Ramos (cell line): ENCODE results near the gene DPP10.

Experiments used
- in situ Hi-C: fragments of 300-500 bp; cut with MboI; formaldehyde crosslinking; loops from one replicate; pipeline ENCODE4 v1.14.3; 2022; ENCODE audit warnings: low sequenced_read_pairs; ENCODE audit not compliant: unreplicated experiment

The DPP10 gene

DNA sequence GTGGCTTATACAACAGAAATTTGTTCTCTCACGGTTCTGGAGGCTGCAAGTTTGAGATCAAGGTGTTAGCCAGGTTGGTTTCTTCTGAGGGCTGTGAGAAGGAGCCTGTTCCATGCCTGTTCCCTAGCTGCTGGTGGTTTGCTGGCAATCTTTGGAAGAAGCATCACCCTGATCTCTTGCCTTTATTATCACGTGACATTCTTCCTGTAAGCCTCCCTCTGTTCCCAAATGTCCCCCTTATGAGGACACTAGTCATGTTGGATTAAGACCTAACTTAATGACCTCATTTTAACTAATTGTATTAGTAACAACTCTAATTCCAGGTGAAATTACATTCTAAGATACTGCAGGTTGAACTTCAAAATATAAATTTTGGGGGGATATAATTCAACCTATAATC, 135.2 kb downstream of the DPP10 start:
- in situ Hi-C loops, result no loop called here

DNA sequence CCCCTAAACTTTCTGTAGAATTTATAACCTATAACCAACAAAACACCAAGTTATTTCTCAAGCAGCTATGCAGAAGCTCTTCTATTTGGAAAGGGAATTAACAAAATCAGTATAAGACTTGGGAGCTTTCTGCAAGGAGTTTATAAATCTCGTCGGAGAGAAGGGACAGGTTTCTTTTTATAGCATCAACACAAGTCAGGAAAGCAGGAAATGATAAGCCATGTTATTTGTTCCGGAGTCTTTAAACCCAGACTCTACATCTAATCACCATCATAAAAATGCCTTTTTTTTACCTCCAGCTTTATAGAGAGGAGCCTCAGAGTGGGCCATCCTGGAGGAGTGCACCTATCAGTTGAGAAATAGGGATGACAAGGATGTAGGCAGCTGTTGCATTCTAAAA, 137.1 kb downstream of the DPP10 start:
- in situ Hi-C loops, result no loop called here

GRCh38 chr2:114580691-114581090, 138.2 kb downstream of the DPP10 start:
- in situ Hi-C loops, result no loop called here

GRCh38 chr2:114598329-114598728, 155.9 kb downstream of the DPP10 start:
- in situ Hi-C loops, result no loop called here

- in situ Hi-C loops, result no loop called here
These were observed 166.8 kb downstream of the DPP10 start for GRCh38 chr2:114609203-114609602.

DNA sequence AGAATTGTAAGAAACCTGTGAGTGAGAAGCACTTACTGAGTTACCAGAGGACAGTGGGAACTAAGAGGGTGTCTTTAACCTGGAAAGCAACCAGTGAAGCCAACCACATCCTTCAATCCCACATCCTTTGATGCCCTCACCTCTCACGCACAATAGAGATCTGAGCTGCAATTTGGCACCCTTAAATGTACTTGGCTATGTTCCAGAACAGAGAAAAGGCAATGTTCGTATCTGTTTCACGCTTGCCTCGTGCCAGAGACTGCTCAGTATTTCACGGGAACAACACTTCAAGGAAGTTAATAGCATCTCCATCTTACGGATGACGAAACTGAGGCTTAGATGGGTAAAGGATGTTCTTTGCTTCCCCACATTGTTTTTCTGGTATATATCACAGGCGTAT, 167.4 kb downstream of the DPP10 start:
- in situ Hi-C loops, result no loop called here

- in situ Hi-C loops, result no loop called here
These were observed 168.2 kb downstream of the DPP10 start for GRCh38 chr2:114610677-114611076.

- in situ Hi-C loops, result no loop called here
These were observed 172.2 kb downstream of the DPP10 start for GRCh38 chr2:114614592-114614991.

- in situ Hi-C loops, result no loop called here
These were observed 186.0 kb downstream of the DPP10 start for GRCh38 chr2:114628481-114628880.

- in situ Hi-C loops, result no loop called here
These were observed 188.7 kb downstream of the DPP10 start for GRCh38 chr2:114631146-114631545.

DNA sequence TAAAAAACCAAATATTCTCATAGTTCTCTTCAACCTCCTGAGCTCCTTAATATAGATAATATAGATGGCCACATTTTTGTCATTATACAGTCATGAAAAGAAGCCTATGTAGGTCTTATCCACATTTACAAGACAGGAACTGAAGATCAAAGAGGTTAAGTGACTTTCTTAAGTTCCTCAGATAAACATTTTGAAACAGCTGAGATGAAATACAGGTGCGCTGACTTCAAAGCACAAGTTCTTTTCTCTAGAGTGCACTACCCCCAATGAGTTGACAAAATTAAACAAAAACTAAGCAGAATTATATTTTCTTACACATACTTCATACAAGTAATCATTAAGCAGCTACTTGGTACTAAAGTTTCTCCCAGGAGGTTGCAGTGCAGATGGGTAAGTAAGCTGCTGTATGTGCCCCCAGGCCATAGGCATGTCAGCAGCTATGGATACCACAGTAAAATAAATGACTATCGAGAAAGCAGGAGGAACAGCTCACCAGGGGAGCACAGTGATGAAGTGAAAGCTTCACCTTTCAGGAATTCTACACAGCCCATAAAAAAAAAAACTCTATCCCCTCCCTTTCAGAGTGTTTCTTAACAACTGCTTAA, 199.8 kb downstream of the DPP10 start:
- in situ Hi-C loops, result no loop called here

- in situ Hi-C loops, result no loop called here
These were observed 200.6 kb downstream of the DPP10 start for GRCh38 chr2:114642988-114643553.

- in situ Hi-C loops, result no loop called here
These were observed 209.5 kb downstream of the DPP10 start for GRCh38 chr2:114651933-114652332.

- in situ Hi-C loops, result no loop called here
These were observed 217.4 kb downstream of the DPP10 start for GRCh38 chr2:114659880-114660279.

- in situ Hi-C loops, result no loop called here
These were observed 219.8 kb downstream of the DPP10 start for GRCh38 chr2:114661971-114662939.

DNA sequence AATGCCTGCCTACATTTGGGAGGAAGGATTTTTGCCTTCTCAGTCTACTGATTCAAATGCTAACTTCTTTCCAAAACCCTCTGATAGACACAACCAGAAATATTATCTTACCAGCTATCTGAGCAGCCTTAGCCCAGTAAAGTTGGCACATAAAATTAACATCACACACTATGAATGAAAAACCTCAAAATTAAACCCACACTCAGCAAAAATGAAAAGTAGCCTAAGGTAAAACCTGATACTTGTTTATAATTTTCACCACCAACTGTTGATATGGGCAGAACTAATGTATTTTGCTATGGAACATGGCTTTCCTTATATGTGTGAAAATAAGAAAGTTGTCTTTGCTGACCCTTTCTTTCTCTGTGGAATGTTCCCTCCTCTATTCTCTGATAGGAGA, 226.0 kb downstream of the DPP10 start:
- in situ Hi-C loops, result no loop called here

GRCh38 chr2:114683251-114683650, 240.8 kb downstream of the DPP10 start:
- in situ Hi-C loops, result no loop called here

DNA sequence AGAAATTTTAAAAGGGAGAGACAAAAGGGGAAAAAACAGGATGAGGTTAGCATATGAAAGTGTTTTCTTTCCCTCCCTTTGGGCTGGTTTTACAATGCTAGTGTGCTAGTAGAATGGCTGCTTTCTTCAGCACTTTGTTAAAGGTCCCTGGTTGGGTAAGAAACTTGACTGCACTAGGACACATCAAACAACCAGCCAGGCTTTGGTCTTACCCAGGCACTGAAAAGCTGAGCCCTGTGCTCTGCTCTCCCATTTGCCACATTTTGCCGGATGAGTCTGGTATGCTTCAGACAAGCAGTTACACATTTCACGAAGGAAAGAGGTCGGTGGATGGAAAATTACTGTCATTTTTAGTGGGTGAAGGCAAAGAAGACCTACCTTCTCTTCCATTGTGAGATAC, 242.0 kb downstream of the DPP10 start:
- in situ Hi-C loops, result no loop called here

- in situ Hi-C loops, result no loop called here
These were observed 242.7 kb downstream of the DPP10 start for GRCh38 chr2:114685102-114685501.

DNA sequence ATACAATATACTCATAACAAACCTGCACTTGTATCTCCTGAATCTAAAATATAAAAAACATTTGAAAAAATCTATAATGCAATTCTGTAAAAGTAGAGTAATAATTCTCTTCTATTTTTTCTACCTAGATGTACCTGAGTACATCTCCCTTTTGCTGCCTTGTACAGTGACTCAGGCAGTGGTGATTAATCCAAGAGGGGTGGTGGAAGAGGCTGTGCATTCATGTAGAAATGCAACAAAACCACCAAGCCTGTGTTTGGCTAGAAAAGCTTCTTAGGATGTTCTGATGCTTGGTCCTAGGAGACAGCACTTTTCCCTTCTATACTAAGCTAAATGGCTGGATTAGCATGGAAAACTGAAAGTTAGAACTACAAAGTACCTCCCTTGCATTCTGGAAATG, 245.8 kb downstream of the DPP10 start:
- in situ Hi-C loops, result no loop called here

DNA sequence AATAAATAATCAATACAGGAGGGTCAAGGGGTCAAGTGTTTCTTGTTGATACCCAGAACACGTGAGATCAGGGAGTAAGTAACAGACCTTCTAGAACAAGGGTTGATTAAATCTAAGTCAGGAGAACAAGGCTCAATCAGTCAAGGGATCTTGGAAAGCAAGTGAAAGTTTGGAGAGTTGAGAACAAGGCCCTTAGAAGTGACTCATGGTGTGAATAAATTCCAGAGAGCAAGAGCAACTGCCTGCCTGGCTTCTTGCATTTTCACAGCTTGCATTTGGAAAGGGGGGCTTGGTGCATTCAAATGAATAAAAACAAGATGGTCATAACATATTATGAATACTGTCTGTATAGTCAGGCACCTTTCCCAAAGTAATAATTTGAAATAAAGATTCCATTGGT, 256.1 kb downstream of the DPP10 start:
- in situ Hi-C loops, result no loop called here
